A549 (cell line): ENCODE measurements around the gene SRD5A3. TPM values are rescaled to one million over a fixed set of nuclear protein-coding genes. Genes with fewer than 3 reads are reported as not detected.
A peak's percentile ranks its signal among the peaks of the same experiment; 100 is the strongest.

Source experiments
- ATAC-seq, 2 experiments: fragments of 200-7000 bp in 1 of 2; fragments of >200 bp in 1 of 2; cut with Nextera tagmentation in 1 of 2; cut with Tn5 transposase in 1 of 2; 3 replicates each; pipeline versions ENCODE4 v1.8.0 to v1.9.1; 2018 to 2020; ENCODE audit warnings: mild to moderate bottlenecking in 1 of 2, moderate library complexity in 1 of 2
- CTCF ChIA-PET: fragments of 300-600 bp; sonication (Branson Sonifier 250); formaldehyde crosslinking; extraction: SDS; loops from one replicate; lab custom pipeline; 2021; ENCODE audit warnings: antibody characterized with exemption, inconsistent platforms; lab: Yijun Ruan, JAX
- POLR2A ChIA-PET: fragments of 350-600 bp; formaldehyde crosslinking; extraction: SDS; loops from one replicate; lab custom pipeline; 2021; ENCODE audit warnings: antibody characterized with exemption, inconsistent platforms; lab: Yijun Ruan, JAX
- DNase-seq, 2 experiments: peaks; one replicate each; pipeline versions ENCODE4 v3.0.0 to v3.0.0-alpha.2; 2011 to 2016; ENCODE audit warnings: low read depth in 1 of 2, low spot score in 1 of 2
- FAIRE-seq: peaks from 2 replicates; lab custom pipeline; 2011; peaks lifted over from hg19 to GRCh38; lab: Jason Lieb, UNC
- H3K27ac ChIP-seq, 2 experiments: fragments of >200 bp; sonication (Bioruptor Twin); formaldehyde crosslinking; 3 replicates each; pipeline ENCODE4 v1.5.1; 2016 to 2017
- H3K4me1 ChIP-seq: fragments of >200 bp; sonication (Bioruptor Twin); formaldehyde crosslinking; 3 replicates; pipeline ENCODE4 v1.6.1; 2016
- H3K4me2 ChIP-seq: fragments of >200 bp; sonication (Bioruptor Twin); formaldehyde crosslinking; 3 replicates; pipeline ENCODE4 v1.6.1; 2016
- H3K4me3 ChIP-seq: fragments of >200 bp; sonication (Bioruptor Twin); formaldehyde crosslinking; 3 replicates; pipeline ENCODE4 v1.5.1; 2016
- H3K9me3 ChIP-seq: fragments of >200 bp; sonication (Bioruptor Twin); formaldehyde crosslinking; 3 replicates; pipeline ENCODE4 v1.6.1; 2016
- BHLHE40 ChIP-seq: IDR thresholded peaks from 2 replicates; pipeline ENCODE4 v1.6.1; 2012; ENCODE audit warnings: low read depth, low read length, inconsistent platforms
- CBX2 ChIP-seq: fragments of 200-600 bp; sonication (generic); IDR thresholded peaks from 2 replicates; pipeline ENCODE4 v1.6.1; 2016; ENCODE audit warnings: low read depth, mild to moderate bottlenecking, borderline replicate concordance
- CTCF ChIP-seq: fragments of >200 bp; sonication (Bioruptor Twin); formaldehyde crosslinking; IDR thresholded peaks from 3 replicates; pipeline ENCODE4 v1.5.1; 2016
- E2F6 ChIP-seq: IDR thresholded peaks from 2 replicates; pipeline ENCODE4 v1.6.1; 2012; ENCODE audit warnings: low read depth, borderline replicate concordance
- FOSL2 ChIP-seq, 2 experiments: fragments of 450-650 bp in 1 of 2; fragments of >200 bp in 1 of 2; sonication (Bioruptor Twin) in 1 of 2; formaldehyde crosslinking; IDR thresholded peaks; 2 replicates each; pipeline versions ENCODE4 v1.5.0 to v1.6.1; 2016 to 2020; ENCODE audit warnings: mild to moderate bottlenecking in 1 of 2, moderate library complexity in 1 of 2
- FOXS1 ChIP-seq: fragments of 250-450 bp; sonication (Bioruptor Pico); IDR thresholded peaks from 2 replicates; pipeline ENCODE4 v1.5.0; 2020; ENCODE audit warnings: mild to moderate bottlenecking, moderate library complexity
- GATA3 ChIP-seq: IDR thresholded peaks from 2 replicates; pipeline ENCODE4 v1.6.1; 2012; ENCODE audit warnings: borderline replicate concordance
- HDAC2 ChIP-seq: fragments of 200-600 bp; sonication (generic); IDR thresholded peaks from 2 replicates; pipeline ENCODE4 v1.6.1; 2016
- HOXB13 ChIP-seq: fragments of 250-450 bp; sonication (Bioruptor Pico); IDR thresholded peaks from 2 replicates; pipeline ENCODE4 v1.5.0; 2020; ENCODE audit warnings: low read depth, mild to moderate bottlenecking, moderate library complexity
- HOXB5 ChIP-seq: fragments of 250-450 bp; sonication (Bioruptor Pico); IDR thresholded peaks from 2 replicates; pipeline ENCODE4 v1.5.0; 2020; ENCODE audit warnings: mild to moderate bottlenecking, moderate library complexity
- JUN ChIP-seq, 2 experiments: fragments of >200 bp; sonication (Bioruptor Twin); formaldehyde crosslinking; IDR thresholded peaks; 2 replicates in 1 of 2; 3 replicates in 1 of 2; pipeline ENCODE4 v1.6.1; 2016 to 2017
- KDM1A ChIP-seq: fragments of 200-600 bp; sonication (generic); IDR thresholded peaks from 2 replicates; pipeline ENCODE4 v1.6.1; 2016; ENCODE audit warnings: low read depth, mild to moderate bottlenecking
- KDM5A ChIP-seq: fragments of 200-600 bp; sonication (generic); IDR thresholded peaks from 2 replicates; pipeline ENCODE4 v1.6.1; 2016; ENCODE audit warnings: antibody characterized with exemption, mild to moderate bottlenecking
- MAX ChIP-seq: IDR thresholded peaks from 2 replicates; pipeline ENCODE4 v1.6.1; 2012
- MAZ ChIP-seq: fragments of 150-350 bp; IDR thresholded peaks from 2 replicates; pipeline ENCODE4 v1.6.1; 2014; ENCODE audit warnings: antibody characterized with exemption, low read depth, low read length, borderline replicate concordance
- NFE2L2 ChIP-seq: fragments of 150-350 bp; conservative IDR thresholded peaks from 2 replicates; pipeline ENCODE4 v1.6.1; 2014; ENCODE audit warnings: low read length
- NPAS2 ChIP-seq: fragments of 250-450 bp; sonication (Bioruptor Pico); IDR thresholded peaks from 2 replicates; pipeline ENCODE4 v1.8.0; 2022; ENCODE audit warnings: mild to moderate bottlenecking, moderate library complexity, borderline replicate concordance
- NR3C1 ChIP-seq: fragments of >200 bp; sonication (Bioruptor Twin); formaldehyde crosslinking; IDR thresholded peaks from 3 replicates; pipeline ENCODE4 v1.6.1; 2017
- POLR2A ChIP-seq: IDR thresholded peaks from 2 replicates; pipeline ENCODE4 v1.6.1; 2012; ENCODE audit warnings: mild to moderate bottlenecking, low read length
- POLR2AphosphoS2 ChIP-seq: conservative IDR thresholded peaks from 2 replicates; pipeline ENCODE4 v1.6.1; 2012; ENCODE audit warnings: low read length, improper control_type of control experiment, inconsistent platforms
- RAD21 ChIP-seq, 2 experiments: fragments of >200 bp in 1 of 2; sonication (Bioruptor Twin) in 1 of 2; formaldehyde crosslinking in 1 of 2; IDR thresholded peaks in 1 of 2; conservative IDR thresholded peaks in 1 of 2; 2 replicates in 1 of 2; 3 replicates in 1 of 2; pipeline ENCODE4 v1.6.1; 2012 to 2018; ENCODE audit warnings: inconsistent platforms in 1 of 2
- RARB ChIP-seq: fragments of 250-450 bp; sonication (Bioruptor Pico); IDR thresholded peaks from 2 replicates; pipeline ENCODE4 v1.8.0; 2021; ENCODE audit warnings: mild to moderate bottlenecking, moderate library complexity
- SMC3 ChIP-seq: fragments of >200 bp; sonication (Bioruptor Twin); formaldehyde crosslinking; IDR thresholded peaks from 3 replicates; pipeline ENCODE4 v1.6.1; 2018; ENCODE audit warnings: inconsistent platforms
- SREBF2 ChIP-seq: fragments of 450-650 bp; IDR thresholded peaks from 2 replicates; pipeline ENCODE4 v1.6.1; 2014; ENCODE audit warnings: mild to moderate bottlenecking, moderate library complexity
- TP53 ChIP-seq: fragments of 250-450 bp; sonication (Bioruptor Pico); IDR thresholded peaks from 2 replicates; pipeline ENCODE4 v1.5.0; 2021; ENCODE audit warnings: mild to moderate bottlenecking, moderate library complexity
- WGBS: methylation state at CpG from one replicate; pipeline ENCODE4 v1.1.6; 2017; ENCODE audit errors: missing lambda C conversion rate; 5-methylcytosine and 5-hydroxymethylcytosine counted together
- polyA minus RNA-seq: library from RNA; depleted of rRNA, polyadenylated mRNA; stranded (reverse); fragments of >200 nt; gene quantifications from 2 replicates; pipeline ENCODE4 v1.2.3, GENCODE V29; 2011; rRNA and poly(A)+ RNA removed
- polyA plus RNA-seq, 4 experiments: library from polyadenylated mRNA; depleted of rRNA in 3 of 4; stranded (reverse); fragments of >200 nt; fragmentation: RNase III in 1 of 4; extraction: RNeasy Plus Mini Kit Qiagen cat#74134 plus additional on column Dnase treatment in 1 of 4; gene quantifications; 2 replicates in 3 of 4; 3 replicates in 1 of 4; pipeline ENCODE4 v1.2.3, GENCODE V29; 2011 to 2017
- TF ChIP-seq, protein P1 (sequence below): fragments of 250-450 bp; sonication (Bioruptor Pico); IDR thresholded peaks from 2 replicates; pipeline ENCODE4 v1.5.0; 2021; ENCODE audit warnings: mild to moderate bottlenecking, moderate library complexity, borderline replicate concordance
- TF ChIP-seq, protein P2 (sequence below): fragments of 150-350 bp; IDR thresholded peaks from 2 replicates; pipeline ENCODE4 v1.6.1; 2014; ENCODE audit warnings: low read depth, mild to moderate bottlenecking, low read length

The SRD5A3 gene
- 11.1 and 14.1 TPM in 2 replicates for polyA plus RNA-seq (2011; rRNA removed)
- polyA plus RNA-seq (2012; cell fraction: cytosol; rRNA removed): 2.8 and 4.1 TPM in 2 replicates
- 1.0 and 1.5 TPM in 2 replicates for polyA plus RNA-seq (2012; cell fraction: nucleus; rRNA removed)
- polyA plus RNA-seq (2017; fragmentation: RNase III; extraction: RNeasy Plus Mini Kit Qiagen cat#74134 plus additional on column Dnase treatment): 5.7 to 6.2 TPM (median 5.9 TPM) in 3 replicates
- polyA minus RNA-seq: 7.2 and 7.6 TPM in 2 replicates

GRCh38 chr4:55345980-55346850 lies at the start of gene SRD5A3:
Gene SRD5A3 (plus strand): TSS chr4:55346242. CDS start chr4:55346337, 95 bp downstream.
- ChIA-PET POLR2A (interaction anchor here (0.5 to 1.5 kb wide), 4 partner anchors 49 to 256 kb away, joined by 3 to 9 read pairs (median 4); partner anchors contain the start of genes CLOCK and TMEM165), CTCF (interaction anchor here (0.5 to 2.7 kb wide), 28 partner anchors 10 to 360 kb away, joined by 3 to 17 read pairs (median 4); no protein-coding TSS in a partner anchor)
- 8% methylated on average over 8 of the region's 95 CpGs for WGBS
- Histone ChIP-seq H3K27ac (peak within 1 kb of the TSS; percentile 94 to 99), H3K4me1 (peaks cover 10% of the 10 kb centered on the region; the same call in 1 of the 3 replicates), H3K9me3 (no peaks in the 10 kb centered on the region), H3K4me2 (peak within 1 kb of the TSS; percentile 85), H3K4me3 (peak within 1 kb of the TSS; percentile 47)
- TF ChIP-seq MAZ: no peak
- TF ChIP-seq, protein P1, sequence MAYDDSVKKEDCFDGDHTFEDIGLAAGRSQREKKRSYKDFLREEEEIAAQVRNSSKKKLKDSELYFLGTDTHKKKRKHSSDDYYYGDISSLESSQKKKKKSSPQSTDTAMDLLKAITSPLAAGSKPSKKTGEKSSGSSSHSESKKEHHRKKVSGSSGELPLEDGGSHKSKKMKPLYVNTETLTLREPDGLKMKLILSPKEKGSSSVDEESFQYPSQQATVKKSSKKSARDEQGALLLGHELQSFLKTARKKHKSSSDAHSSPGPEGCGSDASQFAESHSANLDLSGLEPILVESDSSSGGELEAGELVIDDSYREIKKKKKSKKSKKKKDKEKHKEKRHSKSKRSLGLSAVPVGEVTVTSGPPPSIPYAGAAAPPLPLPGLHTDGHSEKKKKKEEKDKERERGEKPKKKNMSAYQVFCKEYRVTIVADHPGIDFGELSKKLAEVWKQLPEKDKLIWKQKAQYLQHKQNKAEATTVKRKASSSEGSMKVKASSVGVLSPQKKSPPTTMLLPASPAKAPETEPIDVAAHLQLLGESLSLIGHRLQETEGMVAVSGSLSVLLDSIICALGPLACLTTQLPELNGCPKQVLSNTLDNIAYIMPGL: peak; percentile 86; the same call in 1 of the 2 replicates
- TF ChIP-seq FOXS1 (CRISPR knock-in tag): no peak
- no peak for TF ChIP-seq BHLHE40
- peak in 1 of 2 experiments; percentile 77; a peak in 2 of 5 replicates for TF ChIP-seq JUN (IDR thresholded peaks at IDR 0.05)
- no peak for TF ChIP-seq FOSL2 (IDR thresholded peaks at IDR 0.05)
- TF ChIP-seq FOSL2 (CRISPR knock-in tag; IDR thresholded peaks at IDR 0.05): no peak
- no peak for TF ChIP-seq KDM5A
- no peak for TF ChIP-seq RARB (CRISPR knock-in tag)
- TF ChIP-seq SREBF2: no peak
- TF ChIP-seq POLR2AphosphoS2: no peak
- no peak for TF ChIP-seq GATA3
- no peak for TF ChIP-seq NR3C1
- peak; percentile 84 for TF ChIP-seq SMC3
- TF ChIP-seq NFE2L2: no peak
- no peak for TF ChIP-seq HDAC2
- TF ChIP-seq POLR2A: peak; percentile 88
- peak; percentile 84 for TF ChIP-seq CTCF
- no peak for TF ChIP-seq HOXB5 (CRISPR knock-in tag)
- peak; percentile 17 for TF ChIP-seq E2F6
- no peak for TF ChIP-seq KDM1A
- TF ChIP-seq TP53 (CRISPR knock-in tag): no peak
- peak; percentile 47 to 70 for TF ChIP-seq RAD21 (conservative IDR thresholded peaks at IDR 0.05 in 1 of 2, IDR thresholded peaks at IDR 0.05 in 1 of 2)
- no peak for TF ChIP-seq CBX2
- peak; percentile 69 for TF ChIP-seq MAX
- TF ChIP-seq, protein P2, sequence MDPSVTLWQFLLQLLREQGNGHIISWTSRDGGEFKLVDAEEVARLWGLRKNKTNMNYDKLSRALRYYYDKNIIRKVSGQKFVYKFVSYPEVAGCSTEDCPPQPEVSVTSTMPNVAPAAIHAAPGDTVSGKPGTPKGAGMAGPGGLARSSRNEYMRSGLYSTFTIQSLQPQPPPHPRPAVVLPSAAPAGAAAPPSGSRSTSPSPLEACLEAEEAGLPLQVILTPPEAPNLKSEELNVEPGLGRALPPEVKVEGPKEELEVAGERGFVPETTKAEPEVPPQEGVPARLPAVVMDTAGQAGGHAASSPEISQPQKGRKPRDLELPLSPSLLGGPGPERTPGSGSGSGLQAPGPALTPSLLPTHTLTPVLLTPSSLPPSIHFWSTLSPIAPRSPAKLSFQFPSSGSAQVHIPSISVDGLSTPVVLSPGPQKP: no peak
- TF ChIP-seq HOXB13: no peak
- no peak for TF ChIP-seq NPAS2 (CRISPR knock-in tag)
- no peak for FAIRE-seq
- peak; percentile 97 to 98 for ATAC-seq
- peak; percentile 64 to 80 for DNase-seq
